ENCODE results near the gene SCGN.

Gene SCGN

DNA sequence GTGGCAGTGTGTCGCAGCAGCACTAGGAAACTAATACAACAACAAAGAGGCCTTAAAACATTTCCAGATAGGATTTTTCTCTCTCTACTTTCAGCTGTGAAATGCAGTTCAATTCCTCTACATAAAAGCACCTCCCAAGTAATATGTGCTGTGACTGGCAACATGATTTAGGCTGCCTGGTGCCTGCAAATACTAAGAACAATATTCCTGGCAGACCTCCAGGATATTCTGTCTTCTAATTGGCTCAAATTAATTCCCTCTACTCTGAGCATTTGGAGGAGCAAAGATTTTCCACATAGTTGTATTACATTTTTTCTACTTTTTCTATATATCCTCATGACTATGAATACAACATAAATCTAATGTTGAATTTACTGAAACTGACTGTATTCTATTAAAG is 33.2 kb downstream of the SCGN start:
- in situ Hi-C loops (cut with MboI; ENCODE audit: low sequenced_read_pairs) = no loop called here

DNA sequence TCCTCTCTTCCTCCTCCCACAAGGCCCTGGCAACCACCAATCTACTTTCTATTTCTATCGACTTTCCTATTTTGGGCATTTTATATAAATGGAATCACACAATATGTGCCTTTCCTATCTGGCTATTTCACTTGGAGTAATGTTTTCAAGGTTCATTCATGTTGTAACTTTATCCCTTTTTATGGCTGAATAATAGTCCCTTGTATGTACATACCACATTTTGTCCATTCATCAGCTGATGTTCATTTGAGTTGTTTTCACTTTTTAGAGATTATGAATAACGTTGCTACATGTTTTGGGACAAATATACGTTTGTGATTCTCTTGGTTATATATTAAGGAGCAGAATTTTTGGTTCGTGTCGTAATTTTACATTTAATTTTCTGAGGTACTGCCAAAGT is 33.9 kb downstream of the SCGN start:
- in situ Hi-C loops (cut with MboI; ENCODE audit: low sequenced_read_pairs) = no loop called here

DNA sequence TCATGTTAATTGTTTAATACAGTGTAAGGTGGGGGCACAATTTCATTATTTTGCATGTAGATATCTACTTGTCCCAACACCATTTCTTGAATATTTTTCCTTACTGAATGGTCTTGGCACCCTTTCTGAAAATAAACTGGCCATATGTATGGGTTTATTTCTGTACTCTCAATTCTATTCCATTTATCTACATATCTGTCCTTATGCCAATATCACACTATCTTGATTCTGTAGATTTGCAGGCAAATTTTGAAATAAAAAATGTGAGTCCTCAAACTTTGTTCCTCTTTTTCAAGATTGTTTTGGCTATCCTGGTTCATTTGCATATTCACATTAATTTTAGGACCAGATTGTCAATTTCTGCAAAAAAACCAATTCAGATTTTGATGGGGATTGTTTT is 34.8 kb downstream of the SCGN start:
- in situ Hi-C loops (cut with MboI; ENCODE audit: low sequenced_read_pairs) = no loop called here

DNA sequence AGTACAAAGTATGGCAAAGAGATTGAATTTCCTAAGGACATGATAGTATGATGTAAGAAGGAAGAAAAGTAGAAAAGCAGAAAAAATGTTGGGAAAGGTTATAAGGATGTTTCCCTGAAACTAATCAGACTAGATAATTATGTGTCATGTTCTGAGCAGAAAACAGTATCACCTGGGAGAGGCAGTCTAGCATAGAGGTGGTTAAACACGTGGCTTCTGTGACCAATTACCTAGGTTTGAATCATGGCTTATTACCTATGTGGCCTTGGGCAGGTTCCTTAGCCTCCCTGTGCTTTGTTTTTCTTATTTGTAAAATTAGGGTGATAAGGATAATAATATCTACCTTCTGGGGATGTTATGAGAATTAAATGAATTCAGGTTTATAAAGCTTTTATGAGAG is 38.0 kb downstream of the SCGN start:
- in situ Hi-C loops (cut with MboI; ENCODE audit: low sequenced_read_pairs) = no loop called here

DNA sequence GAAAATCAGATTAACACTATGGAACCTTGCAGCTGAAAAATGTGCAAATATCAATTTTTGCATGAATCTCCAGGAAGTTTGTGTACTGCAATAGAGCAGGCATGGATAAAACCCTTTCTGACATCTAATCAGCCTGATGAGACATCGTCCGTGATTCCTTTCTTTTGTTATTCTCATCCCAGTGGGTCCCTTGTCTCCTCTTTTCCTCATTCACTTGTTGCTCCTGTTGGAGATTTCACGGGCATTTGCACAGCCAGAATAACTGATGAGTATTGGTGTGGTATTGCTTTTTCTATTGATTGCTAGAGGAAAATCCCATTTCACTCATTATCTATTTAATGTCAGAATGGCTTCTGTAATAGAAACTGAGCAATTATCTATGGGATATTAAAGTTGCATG is 39.9 kb downstream of the SCGN start:
- in situ Hi-C loops (cut with MboI; ENCODE audit: low sequenced_read_pairs) = no loop called here

DNA sequence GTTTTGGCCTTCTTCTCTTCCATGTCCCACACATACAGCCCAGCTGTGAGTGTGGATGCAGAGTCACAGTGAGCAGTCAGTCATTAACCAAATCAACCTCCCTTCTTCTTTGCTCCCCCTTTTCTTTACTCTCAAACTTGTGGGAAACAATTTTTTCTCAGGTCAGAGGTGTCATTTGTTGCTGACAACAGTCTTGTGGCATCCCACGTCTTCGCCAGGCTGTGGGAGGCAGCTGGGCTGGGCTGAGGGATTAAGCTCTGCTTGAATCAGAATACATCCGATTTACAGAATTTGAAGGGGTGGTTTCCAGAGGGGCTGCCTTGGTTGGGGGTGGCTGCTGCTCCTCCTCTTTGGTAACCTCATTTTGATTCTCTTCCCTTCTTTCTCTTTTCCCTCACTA is 40.5 kb downstream of the SCGN start:
- in situ Hi-C loops (cut with MboI; ENCODE audit: low sequenced_read_pairs) = no loop called here

DNA sequence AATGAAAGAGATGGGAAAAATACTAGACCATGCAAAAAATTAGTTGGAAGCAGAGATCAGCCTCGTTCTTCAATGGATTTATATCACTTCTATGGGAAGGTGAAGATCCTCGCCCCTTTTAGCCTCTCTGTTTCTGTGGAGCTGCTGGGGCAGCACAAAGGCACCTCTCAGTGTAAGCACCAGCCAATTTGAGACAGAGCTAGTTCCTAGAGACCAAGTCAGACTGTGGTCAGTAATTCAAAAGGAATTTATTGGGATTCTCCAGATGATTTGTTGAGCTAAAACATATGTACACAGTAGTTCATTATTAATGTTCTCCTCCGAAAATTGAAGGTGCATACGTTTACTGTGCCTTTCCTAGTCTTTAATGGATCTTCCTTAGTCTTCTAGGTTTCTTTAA is 42.4 kb downstream of the SCGN start:
- in situ Hi-C loops (cut with MboI; ENCODE audit: low sequenced_read_pairs) = no loop called here

DNA sequence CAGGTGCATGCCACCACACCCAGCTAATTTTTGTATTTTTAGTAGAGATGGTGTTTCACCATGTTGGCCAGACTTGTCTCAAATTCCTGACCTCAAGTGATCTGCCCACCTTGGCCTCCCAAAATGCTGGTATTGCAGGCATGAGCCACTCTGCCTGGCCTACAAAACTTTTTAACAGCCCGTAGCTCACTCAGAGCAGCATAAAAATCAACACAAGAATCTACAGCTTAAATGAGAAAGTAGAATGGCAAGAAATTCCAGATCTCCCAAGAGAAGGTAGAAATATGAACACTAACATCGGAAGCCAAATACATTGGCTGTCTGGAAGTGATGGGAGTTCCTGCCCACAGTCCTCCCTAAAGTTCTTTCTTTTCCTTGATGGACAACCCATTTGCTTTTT is 43.7 kb downstream of the SCGN start:
- in situ Hi-C loops (cut with MboI; ENCODE audit: low sequenced_read_pairs) = no loop called here

DNA sequence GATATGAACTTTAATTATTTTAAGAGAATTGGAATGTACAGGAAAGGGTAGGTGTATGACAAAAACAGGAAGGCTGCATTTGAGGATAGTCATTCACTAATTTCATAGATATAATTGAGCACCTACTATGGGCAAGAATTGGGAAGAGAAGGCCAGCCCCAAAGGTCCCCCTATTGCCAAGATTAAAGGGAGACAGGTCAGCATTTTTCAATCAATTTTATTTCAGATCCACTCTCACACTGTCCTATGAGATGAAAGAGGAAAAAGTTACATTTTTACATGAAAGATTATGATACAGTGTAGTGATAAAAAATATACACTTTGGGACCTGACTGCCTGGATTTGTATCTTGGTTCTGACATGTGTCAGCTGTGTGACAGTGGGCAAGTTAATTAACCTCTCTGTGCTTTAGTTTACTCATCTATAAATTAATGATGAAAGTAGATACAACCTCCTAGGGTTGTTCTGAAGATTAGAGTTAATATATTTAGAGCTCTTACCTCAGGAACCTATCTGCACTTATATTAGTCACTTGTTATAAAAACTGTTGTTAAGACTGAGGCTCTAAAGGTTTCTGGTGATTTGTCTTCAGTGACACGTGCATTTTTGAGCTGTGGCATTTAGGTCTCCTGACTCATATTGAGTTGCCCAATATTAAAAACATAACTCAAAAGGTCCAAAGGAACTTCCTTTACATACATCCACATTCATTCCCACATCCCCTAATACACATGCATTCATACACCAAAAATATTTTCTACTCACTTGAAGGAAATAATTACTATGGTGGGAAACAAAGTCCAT is 45.7 kb downstream of the SCGN start:
- in situ Hi-C loops (cut with MboI; ENCODE audit: low sequenced_read_pairs) = no loop called here

DNA sequence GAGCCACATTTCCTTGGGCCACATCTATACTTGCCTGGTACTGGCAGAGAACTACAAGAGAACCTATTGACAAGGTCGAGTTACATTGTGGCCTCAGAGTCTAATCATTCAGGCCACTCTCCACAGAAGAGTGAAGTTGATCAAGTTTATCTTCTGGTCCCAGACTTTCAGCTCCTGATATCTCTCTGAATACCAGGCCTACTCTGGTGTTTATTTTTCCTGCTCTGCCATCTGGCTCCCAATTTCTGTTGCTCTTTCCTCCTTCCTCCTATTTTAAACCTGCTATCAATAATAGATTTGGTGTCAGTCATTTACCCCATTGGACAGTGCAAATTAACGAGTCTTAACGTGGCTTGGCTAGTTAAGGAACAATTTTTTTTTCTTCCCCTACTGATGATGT is 46.6 kb downstream of the SCGN start:
- in situ Hi-C loops (cut with MboI; ENCODE audit: low sequenced_read_pairs) = no loop called here

DNA sequence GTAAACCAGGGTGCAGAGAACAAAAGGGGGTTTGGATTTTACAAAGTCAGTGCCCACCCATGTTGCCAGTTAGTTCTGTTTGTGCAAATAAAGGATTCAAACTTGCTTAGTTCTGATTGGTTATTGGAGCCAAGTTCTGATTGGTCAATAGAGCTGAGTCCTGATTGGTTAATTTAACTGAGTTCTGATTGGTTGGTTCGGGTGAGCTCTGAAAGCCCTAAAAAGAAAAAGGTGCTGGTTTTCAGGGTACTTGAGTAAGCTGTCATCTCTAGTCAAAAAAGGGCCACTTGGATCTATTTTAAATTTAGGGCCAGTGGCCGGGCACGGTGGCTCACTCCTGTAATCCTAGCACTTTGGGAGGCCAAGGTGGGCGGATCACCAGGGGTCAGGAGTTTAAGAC is 47.6 kb downstream of the SCGN start:
- in situ Hi-C loops (cut with MboI; ENCODE audit: low sequenced_read_pairs) = no loop called here

DNA sequence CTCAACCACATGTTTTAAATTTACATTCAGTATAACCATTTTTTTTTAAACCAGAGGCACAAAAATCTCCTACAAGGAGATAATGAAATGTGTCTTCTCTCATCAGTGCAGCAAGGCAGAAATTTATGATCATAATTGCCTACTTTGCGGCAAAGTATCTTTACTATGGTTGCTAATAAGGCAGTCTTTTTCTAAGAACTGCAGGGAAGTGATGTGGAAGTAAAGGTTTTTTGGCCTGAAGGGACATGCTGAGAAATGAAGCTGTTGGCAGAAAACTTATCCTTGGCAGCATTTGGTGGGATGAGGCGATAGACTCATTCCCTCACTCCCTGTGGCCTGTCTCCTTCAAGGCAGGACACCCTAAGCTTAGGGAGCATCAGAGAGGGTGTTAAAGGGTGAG is 48.7 kb downstream of the SCGN start:
- in situ Hi-C loops (cut with MboI; ENCODE audit: low sequenced_read_pairs) = no loop called here

DNA sequence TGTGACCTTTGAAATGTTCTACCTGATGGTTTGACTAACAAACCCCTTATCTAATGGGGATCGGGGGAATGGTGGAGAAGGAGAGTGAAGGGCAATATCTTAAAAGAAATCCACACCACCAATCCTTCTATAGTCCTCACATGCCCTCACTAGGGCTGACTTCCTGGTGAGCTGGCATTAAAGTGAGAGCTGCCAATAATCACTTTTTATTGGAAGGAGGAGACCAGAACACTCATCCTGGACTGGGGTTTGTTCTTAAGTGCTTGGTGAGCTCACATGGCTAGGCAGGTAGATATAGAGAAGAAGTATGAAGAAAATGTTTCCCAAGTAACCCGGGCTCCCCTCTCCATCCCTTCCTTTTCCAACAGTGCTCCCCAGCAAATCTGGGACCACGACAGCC is 49.8 kb downstream of the SCGN start:
- in situ Hi-C loops (cut with MboI; ENCODE audit: low sequenced_read_pairs) = no loop called here

DNA sequence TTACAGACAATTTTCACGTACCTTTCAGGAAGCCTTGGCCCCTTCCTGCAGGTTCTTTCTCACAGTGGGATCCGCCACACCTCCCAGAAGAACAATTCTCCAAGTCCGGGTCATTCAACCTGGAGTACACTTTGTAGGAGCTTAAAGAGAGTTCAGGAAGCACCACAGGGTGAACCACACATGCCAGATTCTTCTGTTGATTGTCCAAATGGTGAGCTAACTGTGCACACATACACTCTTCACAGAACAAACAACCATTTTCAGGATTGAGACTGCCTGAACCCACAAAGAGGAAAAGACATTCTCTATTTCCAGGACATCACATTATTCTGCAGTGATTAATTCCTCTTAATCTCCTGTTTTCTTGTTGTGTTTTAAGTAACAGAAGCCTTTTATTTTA is 51.0 kb downstream of the SCGN start:
- in situ Hi-C loops (cut with MboI; ENCODE audit: low sequenced_read_pairs) = no loop called here

DNA sequence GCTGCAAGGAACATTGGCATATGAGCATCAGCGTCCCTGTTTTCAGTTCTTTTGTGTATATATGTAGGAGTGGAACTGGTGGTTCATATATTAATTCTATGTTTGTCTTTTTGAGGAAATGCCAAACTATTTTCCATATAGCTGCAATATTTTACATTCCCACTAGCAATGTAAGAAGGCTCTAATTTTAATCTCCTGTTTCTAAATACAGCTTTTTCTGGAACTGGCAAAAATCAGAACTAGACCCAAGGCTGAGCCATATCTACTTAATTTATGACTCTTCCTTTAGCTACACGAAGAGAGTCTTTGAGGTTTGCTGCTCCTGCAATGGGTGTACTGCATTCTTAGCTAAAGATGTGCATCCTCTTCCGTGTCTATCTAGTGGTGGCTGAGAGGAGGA is 52.0 kb downstream of the SCGN start:
- in situ Hi-C loops (cut with MboI; ENCODE audit: low sequenced_read_pairs) = no loop called here

DNA sequence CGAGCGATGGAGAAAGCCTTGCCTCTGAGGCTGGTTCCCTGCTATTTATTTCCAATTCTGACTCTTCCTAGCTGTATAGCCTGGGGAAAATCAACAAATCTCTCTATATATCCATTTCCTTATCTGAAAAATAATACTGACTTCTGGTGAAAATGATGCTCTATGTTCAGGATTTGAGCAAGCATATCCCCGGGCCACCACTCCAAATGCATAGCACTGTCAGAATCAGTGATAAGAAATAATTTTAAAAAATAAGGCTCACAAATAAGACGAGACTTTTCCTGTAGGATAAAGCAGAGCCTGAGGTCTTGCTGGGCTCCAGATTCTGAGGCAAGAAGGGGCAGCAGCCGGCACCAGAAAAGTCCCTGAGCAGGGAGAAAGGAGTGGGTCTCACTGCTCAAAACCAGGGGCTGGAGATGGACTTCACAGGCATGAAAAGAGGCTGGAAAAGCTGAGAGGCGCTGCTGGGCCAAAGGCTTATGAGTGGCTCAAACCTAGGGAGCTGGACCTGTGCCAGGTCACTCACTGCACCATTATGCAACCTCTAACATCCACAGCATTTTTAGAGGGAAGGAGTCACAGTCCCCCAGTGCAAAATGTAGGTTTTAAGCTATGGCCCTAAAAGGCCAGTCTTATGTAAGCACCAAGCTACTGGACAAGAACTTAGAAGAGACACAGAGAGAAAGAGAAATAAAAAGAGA is 54.4 kb downstream of the SCGN start:
- in situ Hi-C loops (cut with MboI; ENCODE audit: low sequenced_read_pairs) = no loop called here

DNA sequence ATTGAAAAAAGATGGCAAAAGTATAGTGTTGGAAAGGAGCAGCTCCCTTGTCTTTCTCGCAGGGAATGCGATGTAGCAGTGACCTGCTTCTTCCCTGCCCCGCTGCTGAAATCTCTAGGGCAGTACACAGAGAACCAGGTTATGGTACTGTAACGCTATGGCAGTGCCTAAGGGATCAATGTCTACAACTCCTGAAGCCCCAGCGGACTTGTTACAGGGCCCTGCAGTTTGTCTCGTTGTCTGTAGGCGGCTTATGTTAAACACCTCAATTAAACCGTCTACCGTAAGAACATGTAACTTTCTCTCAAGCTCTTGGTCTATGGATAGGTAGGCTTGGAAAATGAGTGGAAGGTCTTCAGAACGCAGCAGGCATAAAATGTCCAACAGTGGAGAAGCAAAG is 57.7 kb downstream of the SCGN start:
- in situ Hi-C loops (cut with MboI; ENCODE audit: low sequenced_read_pairs) = no loop called here

DNA sequence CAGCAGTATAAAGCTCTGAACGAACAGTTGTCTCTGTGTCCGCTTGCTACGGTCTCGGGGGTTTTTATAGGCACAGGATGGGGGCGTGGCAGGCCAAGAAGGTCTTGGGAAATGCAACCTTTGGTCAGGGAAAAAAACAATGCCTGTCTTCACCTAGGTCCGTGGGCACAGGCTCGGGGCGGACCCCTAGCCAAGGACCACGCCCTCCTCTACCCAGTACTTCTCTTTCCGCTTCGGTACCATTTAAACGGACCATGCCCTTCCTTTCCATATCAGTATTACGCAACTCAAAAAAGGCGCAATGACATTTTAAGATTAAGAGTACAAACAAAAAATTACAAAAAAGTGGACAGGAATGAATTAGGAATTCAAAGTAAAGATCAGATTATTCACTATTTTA is 58.3 kb downstream of the SCGN start:
- in situ Hi-C loops (cut with MboI; ENCODE audit: low sequenced_read_pairs) = no loop called here

DNA sequence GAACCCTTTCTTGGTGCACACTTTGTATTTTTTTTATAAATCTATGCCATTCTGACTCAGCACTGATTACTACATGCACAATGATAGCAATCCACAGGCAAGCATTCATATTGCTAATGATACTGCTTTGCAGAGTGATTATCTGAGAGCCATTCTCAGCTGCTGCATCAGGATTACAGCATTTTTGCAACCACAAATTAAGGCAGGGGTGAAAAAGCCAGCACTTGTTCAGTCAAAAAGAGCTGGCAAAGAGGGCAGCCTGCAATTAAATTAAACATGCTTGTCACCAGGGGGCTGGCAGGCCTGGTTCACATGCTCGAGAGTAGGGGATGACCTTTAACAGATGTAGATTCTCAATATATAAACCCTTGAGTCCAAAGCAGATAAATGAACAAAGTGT is 61.8 kb downstream of the SCGN start:
- in situ Hi-C loops (cut with MboI; ENCODE audit: low sequenced_read_pairs) = no loop called here

DNA sequence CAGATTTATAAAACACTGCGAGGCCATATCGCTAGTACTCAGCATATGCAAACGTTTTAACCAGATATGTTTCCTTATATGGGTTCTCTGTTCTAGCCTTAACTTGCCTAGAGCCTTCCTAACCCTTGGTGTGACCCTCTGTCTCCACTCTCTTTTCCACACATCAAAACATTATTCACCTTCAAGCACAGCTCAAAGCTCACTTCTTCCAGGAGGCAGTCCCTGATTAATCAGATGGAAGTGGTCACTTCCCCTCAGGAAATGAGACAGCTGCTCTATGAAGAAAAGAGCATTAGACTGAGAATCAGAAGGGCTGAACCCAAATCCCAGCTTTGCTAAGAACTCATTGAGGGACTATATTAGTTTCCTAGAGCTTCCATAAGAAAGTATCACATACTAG is 62.8 kb downstream of the SCGN start:
- in situ Hi-C loops (cut with MboI; ENCODE audit: low sequenced_read_pairs) = no loop called here

DNA sequence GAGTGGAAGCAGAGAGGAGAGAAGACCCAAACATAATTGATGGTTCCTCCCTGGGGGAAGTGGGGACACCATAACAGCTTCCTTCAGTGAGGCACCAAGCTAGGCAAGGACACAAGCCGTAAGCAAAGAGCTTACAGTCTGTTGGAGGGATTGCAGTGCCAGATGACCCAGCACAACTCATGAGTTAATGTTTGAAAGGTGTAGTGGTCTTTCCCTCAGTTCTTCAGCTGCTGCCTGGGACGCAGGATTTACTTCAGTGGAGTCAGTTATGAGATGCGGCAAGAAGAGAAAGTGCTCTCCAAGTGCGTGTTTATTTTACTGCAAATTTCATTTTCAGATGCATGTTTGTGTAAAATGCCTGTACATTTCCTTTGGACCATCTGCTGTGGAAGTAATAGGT is 63.8 kb downstream of the SCGN start:
- in situ Hi-C loops (cut with MboI; ENCODE audit: low sequenced_read_pairs) = no loop called here

DNA sequence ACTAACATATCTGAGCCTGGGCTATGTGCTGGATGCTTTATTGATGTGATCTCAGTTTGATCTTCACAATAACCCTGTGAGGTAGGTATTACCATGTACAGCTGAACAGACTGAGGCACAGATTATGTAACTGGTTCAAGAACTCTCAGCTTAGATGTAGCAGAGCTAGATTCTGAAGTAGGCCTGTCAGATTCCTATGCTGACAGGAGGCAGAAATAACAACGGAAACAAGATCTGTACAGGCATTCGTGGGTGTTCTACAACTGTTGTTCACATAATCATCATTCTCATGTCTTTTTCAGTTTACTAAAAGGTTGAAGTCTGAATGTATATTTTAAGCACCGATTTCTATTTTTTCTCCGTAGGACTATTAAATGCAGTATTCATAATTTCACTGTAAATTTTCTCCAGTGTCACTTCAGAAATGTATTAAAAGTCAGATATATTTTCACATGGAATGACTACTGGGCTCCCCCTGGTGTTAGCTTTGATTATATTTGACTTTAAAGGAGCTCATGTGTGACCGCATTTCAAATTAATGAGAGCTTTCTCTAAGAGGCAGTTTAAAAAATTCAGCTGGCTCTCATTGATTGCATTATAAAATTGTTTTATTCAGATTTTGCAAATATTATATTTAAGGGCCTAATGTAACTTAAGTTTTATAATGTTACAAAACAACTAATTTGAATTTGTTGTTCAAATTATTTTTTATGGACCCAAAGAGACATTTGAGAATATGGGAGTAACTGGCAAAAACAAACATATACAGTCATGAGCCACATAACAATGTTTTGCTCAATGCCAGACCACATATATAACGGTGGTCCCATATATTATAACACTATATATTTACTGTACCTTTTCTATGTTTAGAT is 66.1 kb downstream of the SCGN start:
- in situ Hi-C loops (cut with MboI; ENCODE audit: low sequenced_read_pairs) = no loop called here
